Tracheal epithelial cell (primary cell): ENCODE data around the gene CAPS2. TPM values are rescaled to one million over a fixed set of nuclear protein-coding genes. Genes with fewer than 3 reads are reported as not detected.

Experiments
- total RNA-seq: library from RNA; depleted of rRNA; stranded (reverse); fragments of >200 nt; gene quantifications from 2 replicates; pipeline ENCODE4 v1.2.1, GENCODE V29; 2014

The CAPS2 gene
- 0.96 and 1.3 TPM in 2 replicates for total RNA-seq

GRCh38 chr12:75329918-75330826, at the start of gene CAPS2:
TSS of gene CAPS2 (minus strand) at chr12:75330324. CDS start at chr12:75326498, 3,826 bp downstream.

GRCh38 chr12:75334384-75335030, 4.4 kb upstream of the CAPS2 start, which contains the start of gene GLIPR1L1:
TSS of gene GLIPR1L1 (plus strand) at chr12:75334670. CDS start at chr12:75334729, 59 bp downstream.

Other genes starting within 250 kb of the CAPS2 start
- not detected in 2 replicates for gene KCNC2, start 120.5 kb downstream of the CAPS2 start, total RNA-seq
- not detected in 2 replicates for gene GLIPR1L1, start 4.3 kb upstream of the CAPS2 start, total RNA-seq
- 0.48 and 0.85 TPM in 2 replicates for gene GLIPR1L2, start 60.8 kb upstream of the CAPS2 start, total RNA-seq
- 6.6 and 34.5 TPM in 2 replicates for gene GLIPR1, start 150.4 kb upstream of the CAPS2 start, total RNA-seq
- 26.9 and 39.8 TPM in 2 replicates for gene KRR1, start 181.3 kb upstream of the CAPS2 start, total RNA-seq